ENCODE results near the gene CDC45. TPM values are rescaled to one million over a fixed set of nuclear protein-coding genes. Genes with fewer than 3 reads are reported as not detected.

CDC45 gene
- total and polyA plus RNA-seq, 2 donors from 2014 or later: 0.32 to 1.1 TPM

DNA sequence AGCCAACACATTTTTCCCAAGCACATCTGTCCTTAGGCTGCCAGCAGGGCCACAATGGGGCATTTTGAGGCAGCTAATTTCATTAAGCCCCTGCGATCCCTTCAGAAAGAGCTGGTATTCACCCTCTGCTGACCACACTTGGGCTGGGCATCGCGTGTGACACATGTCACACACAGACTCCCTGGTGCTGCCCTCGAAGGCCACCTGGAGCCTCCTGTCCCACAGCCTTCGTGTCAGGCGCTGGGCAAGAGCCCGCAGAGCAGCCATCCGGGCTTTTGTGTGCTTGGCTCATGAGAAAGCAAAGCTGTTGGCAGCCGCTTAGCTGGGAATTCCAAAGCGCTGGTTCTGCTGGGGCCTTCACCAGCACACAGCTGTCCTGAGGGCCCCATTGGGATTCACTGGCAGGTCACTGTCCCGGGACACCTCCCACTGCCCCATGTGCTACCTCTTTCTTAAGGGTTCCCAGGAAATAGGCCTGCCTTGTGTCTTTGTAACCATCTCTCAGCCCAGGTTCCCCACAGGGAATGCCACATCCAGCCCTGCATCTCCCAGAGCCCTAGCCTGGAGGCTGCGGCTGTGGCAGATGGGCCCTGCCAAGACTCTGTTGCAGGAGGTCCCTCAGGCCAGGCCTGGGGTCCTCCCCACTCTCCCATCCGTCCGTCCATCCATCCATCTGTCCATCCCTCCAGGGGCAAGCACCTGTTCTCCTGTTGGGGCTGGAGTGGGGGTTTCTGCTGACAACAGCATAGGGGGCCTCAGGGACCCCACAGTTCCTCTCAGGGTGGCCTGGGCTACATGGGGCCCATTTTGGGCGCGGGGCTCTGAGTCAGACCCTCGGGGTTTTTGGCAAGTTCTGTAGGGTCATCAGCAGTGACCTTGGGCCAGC, 39.6 kb downstream of the CDC45 start:
- Histone ChIP-seq H3K27ac (ENCODE audit: low read depth in 2 of 2, low read length in 2 of 2) (no peak overlapping the region), H3K4me1 (ENCODE audit: control insufficient read depth in 2 of 3, insufficient read depth in 2 of 3, low read depth in 1 of 3, low read length in 3 of 3) (peaks cover 0 to 8% (median 0%) of the 10 kb centered on the region in 3 donors), H3K9ac (ENCODE audit: low read length in 3 of 3) (no peak overlapping the region), H3K9me3 (ENCODE audit: control insufficient read depth in 2 of 3, insufficient read depth in 1 of 3, low read length in 3 of 3) (no peaks in the 10 kb centered on the region), H3K4me3 (ENCODE audit: low read length in 3 of 3) (no peak overlapping the region), H3K36me3 (ENCODE audit: control insufficient read depth in 2 of 3, insufficient read depth in 3 of 3, low read length in 3 of 3) (no peaks in the 10 kb centered on the region), H3K27me3 (ENCODE audit: control insufficient read depth, insufficient read depth, low read length) (no peaks in the 10 kb centered on the region)
- intact Hi-C loops (cut with DNase I): no loop called here
- TF ChIP-seq, protein P1, sequence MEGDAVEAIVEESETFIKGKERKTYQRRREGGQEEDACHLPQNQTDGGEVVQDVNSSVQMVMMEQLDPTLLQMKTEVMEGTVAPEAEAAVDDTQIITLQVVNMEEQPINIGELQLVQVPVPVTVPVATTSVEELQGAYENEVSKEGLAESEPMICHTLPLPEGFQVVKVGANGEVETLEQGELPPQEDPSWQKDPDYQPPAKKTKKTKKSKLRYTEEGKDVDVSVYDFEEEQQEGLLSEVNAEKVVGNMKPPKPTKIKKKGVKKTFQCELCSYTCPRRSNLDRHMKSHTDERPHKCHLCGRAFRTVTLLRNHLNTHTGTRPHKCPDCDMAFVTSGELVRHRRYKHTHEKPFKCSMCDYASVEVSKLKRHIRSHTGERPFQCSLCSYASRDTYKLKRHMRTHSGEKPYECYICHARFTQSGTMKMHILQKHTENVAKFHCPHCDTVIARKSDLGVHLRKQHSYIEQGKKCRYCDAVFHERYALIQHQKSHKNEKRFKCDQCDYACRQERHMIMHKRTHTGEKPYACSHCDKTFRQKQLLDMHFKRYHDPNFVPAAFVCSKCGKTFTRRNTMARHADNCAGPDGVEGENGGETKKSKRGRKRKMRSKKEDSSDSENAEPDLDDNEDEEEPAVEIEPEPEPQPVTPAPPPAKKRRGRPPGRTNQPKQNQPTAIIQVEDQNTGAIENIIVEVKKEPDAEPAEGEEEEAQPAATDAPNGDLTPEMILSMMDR (IDR thresholded peaks at IDR 0.05; ENCODE audit: borderline replicate concordance, extremely low read depth, insufficient read depth): no peak
- FAIRE-seq (no peak), DNase-seq (no peak)

DNA sequence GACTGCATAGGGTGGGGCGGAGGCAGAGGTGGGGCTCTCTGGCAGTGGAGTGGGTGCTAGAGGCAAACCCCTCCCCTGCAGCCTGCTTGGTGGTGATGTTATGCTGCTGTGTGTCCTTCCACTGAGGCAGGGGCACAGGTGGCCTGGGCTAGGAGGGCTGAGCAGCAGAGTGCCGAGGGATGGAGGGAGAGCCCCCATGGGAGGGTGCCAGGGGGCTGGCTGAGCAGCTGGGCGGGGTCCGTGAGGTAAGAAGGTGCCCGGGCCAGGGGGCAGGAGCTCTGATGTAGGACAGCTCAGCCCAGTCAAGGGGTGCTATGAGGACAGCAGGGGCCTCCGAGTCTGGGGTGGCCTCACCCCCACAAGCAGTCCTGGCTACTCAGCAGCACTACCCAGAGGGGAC, 40.3 kb downstream of the CDC45 start:
- peaks cover 0 to 8% (median 0%) of the 10 kb centered on the region in 3 donors for H3K4me1 ChIP-seq (ENCODE audit: control insufficient read depth in 2 of 3, insufficient read depth in 2 of 3, low read depth in 1 of 3, low read length in 3 of 3)
- H3K27me3 ChIP-seq (ENCODE audit: control insufficient read depth, insufficient read depth, low read length): no peaks in the 10 kb centered on the region
- FAIRE-seq (no peak), DNase-seq (no peak)
- intact Hi-C loops (cut with DNase I): no loop called here
- H3K36me3 ChIP-seq (ENCODE audit: control insufficient read depth in 2 of 3, insufficient read depth in 3 of 3, low read length in 3 of 3): no peaks in the 10 kb centered on the region
- H3K4me3 ChIP-seq (ENCODE audit: low read length in 3 of 3): no peak overlapping the region
- TF ChIP-seq, protein P1 (IDR thresholded peaks at IDR 0.05; ENCODE audit: borderline replicate concordance, extremely low read depth, insufficient read depth): no peak
- no peak overlapping the region for H3K27ac ChIP-seq (ENCODE audit: low read depth in 2 of 2, low read length in 2 of 2)
- H3K9ac ChIP-seq (ENCODE audit: low read length in 3 of 3): no peak overlapping the region
- no peaks in the 10 kb centered on the region for H3K9me3 ChIP-seq (ENCODE audit: control insufficient read depth in 2 of 3, insufficient read depth in 1 of 3, low read length in 3 of 3)

DNA sequence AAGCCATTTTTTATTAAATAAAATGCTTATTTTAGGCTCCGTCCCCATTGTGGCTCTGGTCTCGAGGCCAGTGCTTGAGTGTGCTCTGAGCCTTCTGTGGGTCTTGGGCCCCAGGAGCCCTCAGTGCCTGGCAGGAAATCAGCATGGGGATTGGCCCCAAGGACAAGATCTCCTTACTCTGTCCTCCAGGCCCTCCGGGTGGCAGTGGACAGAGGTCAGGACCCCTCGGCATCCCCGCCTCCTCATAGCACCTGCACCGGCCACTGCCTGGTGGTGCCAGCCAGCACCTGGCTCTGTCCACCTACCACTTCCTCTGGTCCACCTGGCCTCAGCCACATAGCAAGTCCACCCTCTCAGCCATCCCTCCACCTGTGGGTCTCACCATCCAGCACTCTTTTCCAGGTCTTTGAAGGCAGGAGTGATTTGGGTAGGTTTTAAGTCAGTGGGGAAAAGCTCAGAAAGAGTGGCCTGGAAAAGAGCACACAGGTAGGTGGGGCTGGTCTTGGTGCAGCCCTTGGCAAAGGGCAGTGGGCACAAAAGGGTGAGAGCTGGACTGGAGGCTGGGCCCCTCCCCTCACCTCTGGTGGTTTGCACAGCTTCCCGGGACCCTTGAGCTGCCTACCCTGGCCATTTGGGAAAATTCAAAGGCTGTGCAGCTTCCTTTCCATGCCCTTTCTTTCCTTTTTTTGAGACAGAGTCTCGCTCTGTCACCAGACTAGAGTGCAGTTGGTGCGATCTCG, 41.0 kb downstream of the CDC45 start:
- DNase-seq (peak in 1 of 5 donors; percentile 46), FAIRE-seq (no peak)
- peaks cover 0 to 8% (median 0%) of the 10 kb centered on the region in 3 donors for H3K4me1 ChIP-seq (ENCODE audit: control insufficient read depth in 2 of 3, insufficient read depth in 2 of 3, low read depth in 1 of 3, low read length in 3 of 3)
- no peak overlapping the region for H3K27ac ChIP-seq (ENCODE audit: low read depth in 2 of 2, low read length in 2 of 2)
- no peak overlapping the region for H3K4me3 ChIP-seq (ENCODE audit: low read length in 3 of 3)
- H3K9ac ChIP-seq (ENCODE audit: low read length in 3 of 3): no peak overlapping the region
- TF ChIP-seq, protein P1 (IDR thresholded peaks at IDR 0.05; ENCODE audit: borderline replicate concordance, extremely low read depth, insufficient read depth): no peak
- no peaks in the 10 kb centered on the region for H3K36me3 ChIP-seq (ENCODE audit: control insufficient read depth in 2 of 3, insufficient read depth in 3 of 3, low read length in 3 of 3)
- intact Hi-C loops (cut with DNase I): no loop called here
- H3K9me3 ChIP-seq (ENCODE audit: control insufficient read depth in 2 of 3, insufficient read depth in 1 of 3, low read length in 3 of 3): no peaks in the 10 kb centered on the region
- H3K27me3 ChIP-seq (ENCODE audit: control insufficient read depth, insufficient read depth, low read length): no peaks in the 10 kb centered on the region

Measured in kidney (tissue), 14 donors.